BLaER1 treated with 17β-estradiol and CSF1 and Interleukin-3, amounts not matched to agents 10 nM and 100 nM (cell line): Measurements from ENCODE around the gene SLC26A4.

Source experiments
- H3K27ac ChIP-seq, 11 experiments: shearing (Covaris generic); formaldehyde crosslinking; 2 replicates each; pipeline ENCODE4 v1.8.1; 2022
- H3K27me3 ChIP-seq, 11 experiments: shearing (Covaris generic); formaldehyde crosslinking; 2 replicates each; pipeline ENCODE4 v1.8.1; 2022
- H3K36me3 ChIP-seq, 11 experiments: shearing (Covaris generic); formaldehyde crosslinking; 2 replicates each; pipeline ENCODE4 v1.8.1; 2022
- H3K4me1 ChIP-seq, 10 experiments: shearing (Covaris generic); formaldehyde crosslinking; 2 replicates each; pipeline ENCODE4 v1.8.1; 2022
- H3K4me2 ChIP-seq, 11 experiments: shearing (Covaris generic); formaldehyde crosslinking; 2 replicates each; pipeline ENCODE4 v1.8.1; 2022
- H3K4me3 ChIP-seq, 10 experiments: shearing (Covaris generic); formaldehyde crosslinking; 2 replicates each; pipeline ENCODE4 v1.8.1; 2022
- H3K9ac ChIP-seq, 11 experiments: shearing (Covaris generic); formaldehyde crosslinking; 2 replicates each; pipeline ENCODE4 v1.8.1; 2022
- H3K9me3 ChIP-seq, 11 experiments: shearing (Covaris generic); formaldehyde crosslinking; replicated peaks in 1 of 11; 2 replicates each; pipeline ENCODE4 v1.8.1; 2022
- H4K20me1 ChIP-seq, 11 experiments: shearing (Covaris generic); formaldehyde crosslinking; 2 replicates each; pipeline ENCODE4 v1.8.1; 2022
- Cebpa-rat ChIP-seq, 11 experiments: shearing (Covaris generic); IDR thresholded peaks; 2 replicates each; pipeline ENCODE4 v1.8.1; 2022

SLC26A4 gene

GRCh38 chr7:107744345-107744750 is 83.7 kb downstream of the SLC26A4 start:
- no peaks in the 10 kb centered on the region for H3K27me3 ChIP-seq
- peaks cover 36 to 52% (median 48%) of the 10 kb centered on the region in 11 experiments for H4K20me1 ChIP-seq
- peaks cover 22 to 45% (median 40%) of the 10 kb centered on the region in 10 experiments for H3K4me1 ChIP-seq
- peak overlapping the region; percentile 76 to 96 (median 90) for H3K4me2 ChIP-seq
- peaks cover 8 to 31% (median 12%) of the 10 kb centered on the region in 11 experiments; a peak in 21 of 22 replicates for H3K36me3 ChIP-seq
- H3K9me3 ChIP-seq: no peaks in the 10 kb centered on the region
- no peak for TF ChIP-seq Cebpa-rat (IDR thresholded peaks at IDR 0.05)
- peak overlapping the region; percentile 89 to 98 (median 96) for H3K9ac ChIP-seq
- peak overlapping the region; percentile 91 to 100 (median 98) for H3K27ac ChIP-seq
- H3K4me3 ChIP-seq: peak overlapping the region; percentile 78 to 95 (median 90)

GRCh38 chr7:107746006-107746405 is 85.4 kb downstream of the SLC26A4 start:
- Histone ChIP-seq H3K9ac (peak overlapping the region in 6 of 11 experiments; percentile 89 to 98 (median 96); a peak in 8 of 22 replicates), H3K27ac (peak overlapping the region in 2 of 11 experiments; percentile 9 to 25; a peak in 2 of 22 replicates), H3K4me3 (peak overlapping the region in 9 of 10 experiments; percentile 78 to 95 (median 90); a peak in 7 of 20 replicates), H3K9me3 (no peaks in the 10 kb centered on the region), H3K4me2 (peak overlapping the region; percentile 76 to 96 (median 90)), H4K20me1 (peaks cover 47 to 68% (median 63%) of the 10 kb centered on the region in 11 experiments), H3K27me3 (no peaks in the 10 kb centered on the region), H3K4me1 (peaks cover 22 to 45% (median 40%) of the 10 kb centered on the region in 10 experiments), H3K36me3 (peaks cover 23 to 47% (median 27%) of the 10 kb centered on the region in 11 experiments)
- no peak for TF ChIP-seq Cebpa-rat (IDR thresholded peaks at IDR 0.05)

GRCh38 chr7:107751113-107751512 is 90.5 kb downstream of the SLC26A4 start:
- Histone ChIP-seq H3K4me3 (no peak overlapping the region), H3K27me3 (no peaks in the 10 kb centered on the region), H3K27ac (no peak overlapping the region), H3K36me3 (peaks cover 63 to 98% (median 75%) of the 10 kb centered on the region in 11 experiments), H3K9ac (no peak overlapping the region), H3K4me1 (peaks cover under 1 to 23% (median 15%) of the 10 kb centered on the region in 10 experiments; a peak in 17 of 20 replicates), H3K4me2 (no peak overlapping the region), H3K9me3 (no peaks in the 10 kb centered on the region), H4K20me1 (peaks cover 46 to 89% (median 71%) of the 10 kb centered on the region in 11 experiments)
- no peak for TF ChIP-seq Cebpa-rat (IDR thresholded peaks at IDR 0.05)

GRCh38 chr7:107754642-107755041 is 94.0 kb downstream of the SLC26A4 start:
- Histone ChIP-seq H3K9me3 (no peaks in the 10 kb centered on the region), H3K4me2 (no peak overlapping the region), H3K27me3 (no peaks in the 10 kb centered on the region), H3K9ac (no peak overlapping the region), H3K4me3 (no peak overlapping the region), H3K27ac (no peak overlapping the region), H3K4me1 (no peaks in the 10 kb centered on the region), H4K20me1 (peaks cover 23 to 73% (median 46%) of the 10 kb centered on the region in 11 experiments; a peak in 21 of 22 replicates), H3K36me3 (peaks cover 88 to 100% (median 96%) of the 10 kb centered on the region in 11 experiments)
- TF ChIP-seq Cebpa-rat (IDR thresholded peaks at IDR 0.05): no peak

GRCh38 chr7:107758667-107759066 is 98.0 kb downstream of the SLC26A4 start:
- H3K4me3 ChIP-seq: no peak overlapping the region
- no peaks in the 10 kb centered on the region for H3K4me1 ChIP-seq
- TF ChIP-seq Cebpa-rat (IDR thresholded peaks at IDR 0.05): no peak
- H3K27ac ChIP-seq: no peak overlapping the region
- H3K27me3 ChIP-seq: no peaks in the 10 kb centered on the region
- H4K20me1 ChIP-seq: peaks cover 0 to 37% (median 15%) of the 10 kb centered on the region in 11 experiments; a peak in 12 of 22 replicates
- peaks cover 62 to 82% (median 72%) of the 10 kb centered on the region in 11 experiments for H3K36me3 ChIP-seq
- H3K9me3 ChIP-seq: no peaks in the 10 kb centered on the region
- H3K4me2 ChIP-seq: no peak overlapping the region
- H3K9ac ChIP-seq: no peak overlapping the region

- Histone ChIP-seq H3K36me3 (no peaks in the 10 kb centered on the region), H3K27me3 (no peaks in the 10 kb centered on the region), H3K4me1 (peaks cover 0 to 8% (median 0%) of the 10 kb centered on the region in 10 experiments; a peak in 1 of 20 replicates), H3K27ac (no peak overlapping the region), H3K9ac (no peak overlapping the region), H3K4me3 (no peak overlapping the region), H3K4me2 (no peak overlapping the region), H3K9me3 (no peaks in the 10 kb centered on the region), H4K20me1 (no peaks in the 10 kb centered on the region)
- peak in 4 of 11 experiments; percentile 9 to 71 (median 58); a peak in 6 of 22 replicates for TF ChIP-seq Cebpa-rat (IDR thresholded peaks at IDR 0.05)
These were observed 106.8 kb downstream of the SLC26A4 start for GRCh38 chr7:107767391-107767790.
